Lower leg skin (tissue), 3 donors: ENCODE measurements around the gene RHO.

ENCODE experiments used
- POLR2A ChIP-seq, 2 donors: fragments of 450-650 bp; IDR thresholded peaks; one replicate each; pipeline ENCODE4 v1.6.1; 2016 to 2017; ENCODE audit warnings: antibody characterized with exemption in 2 of 2, mild to moderate bottlenecking in 1 of 2, moderate library complexity in 1 of 2
- TF ChIP-seq, protein P1 (sequence below), 3 donors: fragments of 450-650 bp; IDR thresholded peaks; one replicate each; pipeline ENCODE4 v1.5.1; 2016; ENCODE audit warnings: antibody characterized with exemption in 3 of 3, mild to moderate bottlenecking in 3 of 3, moderate library complexity in 2 of 3

- TF ChIP-seq, protein P1, sequence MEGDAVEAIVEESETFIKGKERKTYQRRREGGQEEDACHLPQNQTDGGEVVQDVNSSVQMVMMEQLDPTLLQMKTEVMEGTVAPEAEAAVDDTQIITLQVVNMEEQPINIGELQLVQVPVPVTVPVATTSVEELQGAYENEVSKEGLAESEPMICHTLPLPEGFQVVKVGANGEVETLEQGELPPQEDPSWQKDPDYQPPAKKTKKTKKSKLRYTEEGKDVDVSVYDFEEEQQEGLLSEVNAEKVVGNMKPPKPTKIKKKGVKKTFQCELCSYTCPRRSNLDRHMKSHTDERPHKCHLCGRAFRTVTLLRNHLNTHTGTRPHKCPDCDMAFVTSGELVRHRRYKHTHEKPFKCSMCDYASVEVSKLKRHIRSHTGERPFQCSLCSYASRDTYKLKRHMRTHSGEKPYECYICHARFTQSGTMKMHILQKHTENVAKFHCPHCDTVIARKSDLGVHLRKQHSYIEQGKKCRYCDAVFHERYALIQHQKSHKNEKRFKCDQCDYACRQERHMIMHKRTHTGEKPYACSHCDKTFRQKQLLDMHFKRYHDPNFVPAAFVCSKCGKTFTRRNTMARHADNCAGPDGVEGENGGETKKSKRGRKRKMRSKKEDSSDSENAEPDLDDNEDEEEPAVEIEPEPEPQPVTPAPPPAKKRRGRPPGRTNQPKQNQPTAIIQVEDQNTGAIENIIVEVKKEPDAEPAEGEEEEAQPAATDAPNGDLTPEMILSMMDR (IDR thresholded peaks at IDR 0.05): no peak
- TF ChIP-seq POLR2A (IDR thresholded peaks at IDR 0.05): no peak
Observed at GRCh38 chr3:129485721-129486663, 42.4 kb upstream of the RHO start.
